ENCODE results near the gene SSTR3.
"Not testable (repeated sequence)": the region's sequence is repeated elsewhere in the genome, so short reads cannot be mapped to it uniquely, and the experiment has no call there.

The SSTR3 gene

DNA sequence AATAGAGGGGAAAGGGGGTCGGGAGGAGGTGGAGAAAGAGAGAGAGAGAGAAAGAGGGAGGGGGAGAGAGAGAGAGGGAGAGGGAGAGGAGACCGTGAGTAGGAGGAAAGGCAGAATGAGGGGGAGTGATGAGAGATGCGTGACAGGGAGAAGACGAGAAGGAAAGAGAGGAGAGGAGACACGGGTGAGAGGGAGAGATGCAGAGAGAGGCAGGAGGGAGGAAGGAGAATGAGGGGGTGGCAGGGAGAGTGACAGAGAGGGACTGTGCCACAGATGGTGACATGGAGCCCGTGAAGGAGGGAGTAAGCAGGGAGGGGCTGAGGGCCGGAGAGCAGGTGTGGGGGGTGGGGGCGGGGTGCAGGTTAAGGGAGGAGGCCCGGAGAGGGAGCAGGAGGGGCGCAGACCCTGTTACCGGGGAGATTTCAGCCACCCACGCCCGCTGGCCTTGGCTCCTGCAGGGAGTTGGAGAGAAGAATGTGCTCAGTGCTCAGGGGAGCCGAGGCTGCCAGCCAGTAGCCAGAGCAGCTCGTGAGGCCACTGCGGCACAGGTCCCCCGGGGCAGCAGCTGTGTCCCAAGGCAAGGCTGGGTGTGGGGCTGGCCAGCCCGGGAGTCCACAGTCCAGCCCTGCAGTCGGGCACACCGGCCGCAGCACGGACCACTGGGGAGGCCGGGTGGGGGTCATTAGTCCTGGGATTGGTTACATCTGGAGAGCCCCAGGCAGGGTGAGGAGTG is at the start of gene SSTR3:
TSS of gene SSTR3 (minus strand) at position 304 of the 733 bp plus-strand sequence. CDS start 4,674 bp downstream, outside the sequence.
- DNase-seq: no peak

DNA sequence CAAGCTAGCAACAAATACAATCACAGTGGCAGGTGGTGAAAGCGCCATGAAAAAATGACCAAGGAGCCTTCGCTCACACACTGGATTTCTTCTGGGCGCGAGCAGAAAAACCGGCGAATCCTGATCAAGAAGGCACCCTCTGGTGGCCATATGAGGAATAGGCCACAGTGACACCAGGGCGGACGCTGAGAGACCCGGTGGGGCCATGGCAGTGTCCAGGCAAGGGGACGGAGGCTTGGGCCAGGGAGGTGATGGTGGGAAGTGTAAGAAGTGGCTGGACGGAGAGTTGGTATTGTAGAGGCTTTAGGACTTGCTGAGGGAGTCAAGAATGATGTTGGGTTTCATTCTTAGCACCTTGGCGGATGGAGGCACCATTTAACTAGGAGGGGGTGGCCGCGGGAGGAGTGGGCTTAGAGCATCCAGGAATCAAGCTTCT is 48.6 kb upstream of the SSTR3 start:
- DNase-seq: no peak

GRCh38 chr22:37260155-37260795 is 48.0 kb upstream of the SSTR3 start:
- DNase-seq: no peak

DNA sequence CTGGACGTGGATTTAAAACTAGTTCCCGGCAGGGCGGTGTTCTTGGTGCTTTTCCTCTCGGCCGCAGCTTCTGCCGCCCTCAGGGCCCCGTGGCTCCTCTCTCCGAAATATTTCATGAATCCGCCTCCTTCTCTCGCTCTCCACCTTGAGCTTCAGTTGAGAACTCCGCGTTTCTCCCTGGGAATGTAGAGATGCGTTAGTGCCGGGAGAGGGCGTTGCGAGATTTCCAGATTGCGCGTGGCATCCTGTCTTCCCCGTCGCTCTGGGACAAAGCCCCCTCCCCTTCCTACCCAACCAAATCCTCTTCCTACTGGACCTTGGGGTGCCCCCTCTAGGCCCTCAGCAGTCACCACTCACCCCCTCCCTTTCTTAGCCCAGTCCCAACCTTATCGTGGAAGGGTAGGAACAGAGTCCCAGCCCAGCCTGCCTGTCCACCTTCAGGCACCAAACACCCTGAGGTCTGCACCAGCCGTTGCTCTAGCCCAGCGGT is 47.3 kb upstream of the SSTR3 start:
- no peak for DNase-seq

DNA sequence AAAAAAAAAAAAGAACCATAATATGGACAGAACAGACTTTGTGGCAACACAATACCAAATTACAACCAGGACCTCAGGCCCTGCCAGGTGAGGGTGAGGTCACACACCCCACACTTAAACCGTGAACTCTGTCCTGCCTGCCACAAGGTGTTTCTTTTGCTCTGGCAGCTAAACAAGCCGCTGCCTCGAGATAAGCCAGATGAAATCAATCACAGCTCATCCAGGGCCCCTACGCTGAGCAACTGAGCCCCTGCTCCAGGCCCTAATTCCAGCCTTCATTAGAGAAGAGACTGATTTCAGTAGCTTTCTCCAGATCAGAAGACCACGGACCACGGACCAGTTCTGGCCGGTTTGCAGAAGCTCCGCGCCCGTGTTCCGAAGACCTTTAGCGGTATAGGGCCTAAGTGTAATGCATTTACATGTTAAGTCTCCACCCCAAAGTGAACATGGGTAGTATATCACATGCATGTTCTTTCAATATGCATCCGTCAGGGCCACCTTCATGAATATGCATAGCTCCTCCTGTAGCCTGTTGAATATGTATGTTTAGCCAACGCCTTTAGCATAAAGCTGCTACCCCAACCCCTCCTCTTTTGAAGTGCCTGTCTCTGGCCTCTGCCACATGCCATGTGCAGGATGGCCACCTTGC is 46.6 kb upstream of the SSTR3 start:
- no peak for DNase-seq

DNA sequence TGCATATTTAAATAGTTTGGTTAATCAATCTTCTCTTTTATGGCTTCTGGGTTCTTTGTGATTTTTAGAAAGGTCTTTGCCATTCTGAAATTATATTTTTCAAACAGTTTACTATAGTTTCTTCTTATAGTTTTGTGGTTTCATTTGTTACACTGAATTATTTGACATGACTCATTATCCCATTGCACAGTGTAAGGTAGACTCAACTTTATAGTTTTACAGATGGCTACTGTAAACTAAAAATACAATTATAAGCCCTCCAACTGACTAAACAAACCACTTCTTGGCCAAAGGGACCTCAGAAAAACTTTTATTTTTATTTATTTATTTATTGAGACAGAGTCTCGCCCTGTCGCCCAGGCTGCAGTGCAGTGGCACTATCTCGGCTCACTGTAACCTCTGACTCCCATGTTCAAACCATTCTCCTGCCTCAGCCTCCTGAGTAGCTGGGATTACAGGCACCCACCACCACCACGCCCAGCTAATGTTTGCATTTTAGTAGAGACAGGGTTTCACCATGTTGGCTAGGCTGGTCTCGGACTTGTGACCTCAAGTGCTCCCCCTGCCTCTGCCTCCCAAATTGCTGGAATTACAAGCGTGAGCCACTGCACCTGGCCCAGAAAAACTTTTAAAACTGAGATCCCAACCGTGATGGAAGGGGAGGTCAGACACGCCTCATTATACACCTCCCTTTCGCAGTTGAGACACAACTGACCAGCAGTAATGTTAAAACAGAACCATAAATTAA is 45.9 kb upstream of the SSTR3 start:
- DNase-seq: no peak

DNA sequence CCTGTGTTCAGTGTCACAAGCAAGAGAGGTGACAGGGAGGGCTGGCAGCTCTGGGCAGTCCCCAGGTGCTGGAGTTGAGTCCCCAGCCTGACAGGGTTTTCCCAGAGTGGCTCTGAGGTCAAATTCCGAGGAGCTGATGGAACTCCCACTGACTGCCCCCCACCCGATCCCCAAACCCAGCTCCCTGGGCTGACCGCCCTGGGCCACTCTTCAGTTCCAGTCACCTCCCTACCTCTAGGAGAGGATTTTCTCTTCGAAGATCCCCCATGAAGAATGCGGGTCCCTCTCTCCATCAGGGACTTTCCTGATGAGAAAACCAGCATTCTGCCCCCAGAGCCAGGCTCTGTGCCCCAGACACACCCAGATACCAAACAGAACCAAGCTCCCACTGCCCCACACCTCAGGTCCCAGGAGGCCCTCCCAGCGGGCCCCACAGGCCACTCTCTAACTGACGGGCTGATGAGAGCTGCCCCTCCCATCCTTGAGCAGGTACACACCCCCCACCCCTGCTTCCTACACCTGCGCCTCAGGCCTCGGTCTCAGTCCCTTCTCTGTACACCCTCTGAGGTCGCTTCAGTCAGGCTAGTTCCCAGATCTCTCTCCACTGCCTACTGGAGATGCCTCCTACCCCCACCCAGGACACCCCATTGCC is 43.9 kb upstream of the SSTR3 start:
- no peak for DNase-seq

GRCh38 chr22:37255558-37256006 is 43.3 kb upstream of the SSTR3 start:
- no peak for DNase-seq

DNA sequence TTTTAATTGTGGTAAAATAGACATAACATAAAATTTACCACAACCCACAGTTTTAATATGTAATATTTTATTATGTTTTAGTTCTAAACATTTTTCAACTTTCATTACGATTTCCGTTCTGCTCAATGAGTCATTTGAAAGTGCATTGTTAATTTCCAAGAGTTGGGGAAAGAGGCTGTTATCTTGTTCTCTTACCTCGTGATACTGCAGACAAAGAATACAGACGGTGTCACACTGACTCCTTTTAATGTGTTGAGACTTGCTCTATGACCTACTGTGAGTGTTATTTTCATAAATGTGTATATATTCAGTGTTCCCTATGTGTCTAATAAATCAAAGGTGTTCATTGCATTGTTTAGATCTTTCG is 42.6 kb upstream of the SSTR3 start:
- DNase-seq: no peak

- no peak for DNase-seq
These were observed 42.1 kb upstream of the SSTR3 start for GRCh38 chr22:37254209-37254866.

DNA sequence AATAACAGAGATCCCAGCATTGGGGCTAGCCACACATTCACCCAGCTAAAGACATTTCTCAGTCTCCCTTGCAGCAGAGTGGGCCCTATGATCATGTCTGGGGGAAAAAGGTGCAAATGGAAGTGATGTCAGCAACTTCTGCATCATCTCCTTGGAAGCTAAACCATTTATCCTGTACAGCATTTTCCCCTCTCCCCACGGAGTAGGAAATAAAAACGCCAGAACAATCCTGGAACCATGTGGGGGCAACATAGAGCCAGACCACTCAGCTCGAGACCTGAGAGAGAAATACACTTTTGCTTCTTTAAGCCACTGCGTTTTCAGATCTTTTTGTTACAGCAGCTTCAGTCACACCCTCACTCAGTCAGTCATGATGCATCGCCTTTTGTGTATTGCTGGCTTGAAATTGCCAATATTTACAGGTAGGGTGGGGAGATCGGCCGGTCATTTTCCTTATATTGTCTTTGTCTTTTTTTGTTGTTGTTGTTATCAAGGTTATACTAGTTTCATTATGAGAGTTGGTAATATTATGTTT is 40.9 kb upstream of the SSTR3 start:
- no peak for DNase-seq

GRCh38 chr22:37251836-37252235 is 39.6 kb upstream of the SSTR3 start:
- not testable (repeated sequence) for DNase-seq

DNA sequence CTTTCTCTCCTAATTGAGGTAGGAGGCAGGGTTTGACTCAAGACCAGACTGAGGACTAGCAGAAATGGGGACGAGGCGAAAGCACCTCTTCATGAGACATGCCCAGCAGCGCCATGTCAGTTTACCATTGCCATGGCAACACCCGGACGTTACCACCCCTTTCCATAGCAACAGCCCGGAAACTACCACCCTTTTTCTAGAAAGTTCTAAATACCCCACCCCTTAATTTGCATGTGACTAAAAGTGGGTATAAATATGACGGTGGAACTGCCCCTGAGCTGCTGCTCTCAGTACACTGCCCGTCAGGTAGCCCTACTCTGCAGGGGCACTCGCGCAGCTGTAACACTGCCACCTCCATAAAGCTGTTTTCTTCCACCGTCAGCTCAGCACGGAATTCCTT is 37.7 kb upstream of the SSTR3 start:
- no peak for DNase-seq

DNA sequence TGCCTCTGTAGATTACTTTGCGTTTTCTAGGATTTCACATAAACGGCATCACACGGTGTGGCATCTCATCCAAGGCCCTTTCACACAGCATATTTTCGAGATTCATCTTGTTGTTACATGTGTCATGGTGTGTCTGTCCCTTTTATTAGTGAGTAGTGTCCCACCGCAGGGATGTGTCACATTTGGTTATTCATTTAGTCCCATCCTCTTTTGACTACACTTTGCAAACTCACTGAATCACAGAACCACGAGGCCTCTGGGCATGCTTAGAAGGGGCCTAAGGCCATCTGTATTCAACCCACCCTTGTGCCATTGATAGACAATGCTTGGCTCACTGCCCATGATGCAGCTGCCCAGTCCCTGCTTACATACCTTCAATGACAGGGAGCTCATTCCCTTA is 36.0 kb upstream of the SSTR3 start:
- DNase-seq: no peak

DNA sequence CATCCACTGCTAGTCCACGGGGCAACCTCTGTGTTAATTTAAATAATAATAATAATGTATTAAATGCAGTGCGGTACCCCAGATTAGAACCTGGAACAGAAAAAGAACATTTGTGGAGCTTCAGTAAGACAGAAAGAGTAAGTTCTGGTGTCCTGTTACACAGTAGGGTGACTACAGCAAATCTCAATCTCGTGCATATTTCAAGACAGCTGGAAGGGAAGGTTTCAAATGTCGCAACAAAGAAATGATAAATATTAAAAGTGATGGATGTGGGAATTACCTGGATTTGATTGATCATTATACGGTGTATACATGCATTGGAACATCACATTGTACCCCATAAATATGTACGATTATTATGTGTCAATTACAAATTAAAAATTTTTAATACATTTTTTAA is 33.5 kb upstream of the SSTR3 start:
- no peak for DNase-seq

GRCh38 chr22:37244922-37245722 is 32.8 kb upstream of the SSTR3 start:
- DNase-seq: no peak

DNA sequence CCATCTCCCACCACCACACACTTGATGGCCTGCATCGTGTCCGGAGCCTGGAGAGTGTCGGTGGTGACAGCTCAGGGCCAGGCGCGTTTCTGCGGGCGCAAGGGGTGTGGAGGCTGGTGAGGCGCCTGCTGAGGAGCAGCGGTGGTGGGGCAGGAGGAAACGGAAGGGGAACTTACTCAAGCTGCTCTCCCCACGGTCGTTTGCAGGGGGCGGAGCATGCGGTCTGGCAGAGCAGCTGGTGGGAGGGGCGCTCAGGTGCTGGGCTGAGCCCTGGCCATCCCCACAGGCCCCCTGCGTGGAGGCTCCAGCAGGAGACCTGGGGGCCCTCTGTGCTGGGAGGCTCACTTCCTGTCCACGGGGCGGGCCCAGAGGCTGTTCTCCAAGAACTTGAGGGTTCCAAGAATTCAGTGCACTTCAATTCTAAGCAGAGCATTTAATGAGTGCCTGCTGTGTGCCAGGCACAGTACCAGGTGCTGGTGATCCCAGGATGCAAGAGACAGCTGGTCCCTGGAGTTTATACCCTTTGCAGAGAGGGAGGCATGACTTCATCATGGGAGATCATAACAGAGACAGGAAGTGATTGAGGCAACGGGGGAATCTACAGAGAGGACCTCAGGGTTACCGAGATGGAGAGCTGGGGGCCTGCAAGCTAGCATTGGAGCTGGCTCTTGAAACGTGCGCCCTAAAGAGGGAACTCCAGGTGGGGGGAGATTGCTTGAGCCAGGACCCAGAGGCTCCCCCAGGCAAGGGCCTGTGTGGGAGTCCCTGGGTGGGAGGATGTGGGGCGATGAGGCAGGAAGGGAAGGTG is 32.0 kb upstream of the SSTR3 start, which contains the start of gene RAC2:
TSS of gene RAC2 (minus strand) at position 156 of the 808 bp plus-strand sequence. CDS start at position 35, 121 bp downstream.
- peak; percentile 63 for DNase-seq

GRCh38 chr22:37243402-37244113 is 31.3 kb upstream of the SSTR3 start:
- DNase-seq: no peak

DNA sequence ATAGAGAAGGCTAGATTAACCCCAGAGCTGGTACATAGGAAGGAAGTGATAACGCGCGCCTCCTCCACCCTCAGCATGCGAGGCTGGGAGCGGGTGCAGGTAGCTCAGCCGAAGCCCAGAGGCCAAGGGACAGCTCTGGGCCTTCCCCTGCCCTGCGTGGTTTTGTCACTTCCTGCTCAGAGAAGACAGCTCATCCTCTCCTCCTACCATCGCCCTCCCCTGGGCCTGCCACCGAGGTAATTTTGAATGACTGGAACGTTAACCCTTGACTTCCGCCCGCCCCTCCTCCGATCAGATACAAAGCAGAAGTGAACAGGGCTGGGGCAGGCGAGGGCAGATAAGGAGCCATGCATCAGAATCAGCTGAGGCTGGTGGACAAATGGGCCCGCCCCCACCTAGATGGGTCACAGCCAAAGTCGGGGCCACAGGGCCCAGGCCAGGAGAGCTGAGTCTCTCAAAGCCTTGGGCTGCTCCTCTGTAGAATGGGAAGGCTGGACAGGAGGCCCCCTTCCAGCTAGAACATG is 30.2 kb upstream of the SSTR3 start:
- DNase-seq: no peak

All from DMS79 (cell line).